Measurements from ENCODE around the gene LCLAT1.

Gene LCLAT1

GRCh38 chr2:30691091-30691947 is 244.3 kb downstream of the LCLAT1 start:
- H3K4me3 ChIP-seq (ENCODE audit: low read depth, low read length), result no peak overlapping the region
- no peak for DNase-seq (ENCODE audit: low read depth)
- TF ChIP-seq CTCF (IDR thresholded peaks at IDR 0.05; ENCODE audit: low read depth, low read length, missing control alignments), result no peak

GRCh38 chr2:30691948-30692828 is 245.1 kb downstream of the LCLAT1 start:
- H3K4me3 ChIP-seq (ENCODE audit: low read depth, low read length), result no peak overlapping the region
- DNase-seq (ENCODE audit: low read depth), result no peak
- TF ChIP-seq CTCF (IDR thresholded peaks at IDR 0.05; ENCODE audit: low read depth, low read length, missing control alignments), result peak; percentile 29

GRCh38 chr2:30692829-30693275 is 245.8 kb downstream of the LCLAT1 start:
- no peak overlapping the region for H3K4me3 ChIP-seq (ENCODE audit: low read depth, low read length)
- no peak for DNase-seq (ENCODE audit: low read depth)
- no peak for TF ChIP-seq CTCF (IDR thresholded peaks at IDR 0.05; ENCODE audit: low read depth, low read length, missing control alignments)

Data from GM12864 (cell line).